Measurements from ENCODE around the gene CCNY.

DNA sequence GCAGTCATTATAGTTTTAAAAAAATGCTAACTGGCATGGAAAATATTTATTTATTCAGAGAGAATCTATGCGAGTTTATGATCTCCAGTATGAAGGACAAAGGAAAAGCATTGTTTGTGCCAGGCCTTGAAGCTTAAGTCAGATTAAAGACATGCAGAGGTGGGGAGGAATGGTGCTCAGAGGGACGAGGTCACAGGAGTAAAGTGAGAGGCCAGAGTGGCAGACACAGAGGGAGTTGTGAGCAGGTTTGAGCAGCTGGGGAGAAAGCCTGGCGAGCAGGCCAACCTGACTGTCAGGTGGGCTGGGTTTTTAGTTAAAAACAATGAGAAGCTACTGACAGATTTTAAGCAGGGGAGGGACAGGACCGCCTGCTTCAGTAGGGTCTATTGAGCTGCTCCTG, 6.8 kb upstream of the CCNY start:
- TF ChIP-seq, protein P1, sequence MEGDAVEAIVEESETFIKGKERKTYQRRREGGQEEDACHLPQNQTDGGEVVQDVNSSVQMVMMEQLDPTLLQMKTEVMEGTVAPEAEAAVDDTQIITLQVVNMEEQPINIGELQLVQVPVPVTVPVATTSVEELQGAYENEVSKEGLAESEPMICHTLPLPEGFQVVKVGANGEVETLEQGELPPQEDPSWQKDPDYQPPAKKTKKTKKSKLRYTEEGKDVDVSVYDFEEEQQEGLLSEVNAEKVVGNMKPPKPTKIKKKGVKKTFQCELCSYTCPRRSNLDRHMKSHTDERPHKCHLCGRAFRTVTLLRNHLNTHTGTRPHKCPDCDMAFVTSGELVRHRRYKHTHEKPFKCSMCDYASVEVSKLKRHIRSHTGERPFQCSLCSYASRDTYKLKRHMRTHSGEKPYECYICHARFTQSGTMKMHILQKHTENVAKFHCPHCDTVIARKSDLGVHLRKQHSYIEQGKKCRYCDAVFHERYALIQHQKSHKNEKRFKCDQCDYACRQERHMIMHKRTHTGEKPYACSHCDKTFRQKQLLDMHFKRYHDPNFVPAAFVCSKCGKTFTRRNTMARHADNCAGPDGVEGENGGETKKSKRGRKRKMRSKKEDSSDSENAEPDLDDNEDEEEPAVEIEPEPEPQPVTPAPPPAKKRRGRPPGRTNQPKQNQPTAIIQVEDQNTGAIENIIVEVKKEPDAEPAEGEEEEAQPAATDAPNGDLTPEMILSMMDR (IDR thresholded peaks at IDR 0.05) = no peak
- TF ChIP-seq POLR2A (IDR thresholded peaks at IDR 0.05) = no peak

Data from lower leg skin (tissue), 3 donors.